HEK293 (cell line): Measurements from ENCODE around the gene RNF135.

Experiments
- REPIN1 ChIP-seq: fragments of 450-650 bp; formaldehyde crosslinking; IDR thresholded peaks from 2 replicates; pipeline ENCODE4 v1.5.1; 2017; ENCODE audit warnings: missing biosample characterization, missing genetic modification characterization, low read depth
- TCF7L2 ChIP-seq: IDR thresholded peaks from 2 replicates; pipeline ENCODE4 v1.6.1; 2011; ENCODE audit warnings: low read depth, mild to moderate bottlenecking, inconsistent platforms, low read length, moderate library complexity, borderline replicate concordance
- YY1 ChIP-seq: fragments of 450-650 bp; formaldehyde crosslinking; IDR thresholded peaks from 2 replicates; pipeline ENCODE4 v1.5.1; 2018; ENCODE audit warnings: missing biosample characterization, missing genetic modification characterization
- ZNF23 ChIP-seq: fragments of 450-650 bp; formaldehyde crosslinking; IDR thresholded peaks from 2 replicates; pipeline ENCODE4 v1.5.1; 2016; ENCODE audit warnings: missing biosample characterization, missing genetic modification characterization, borderline replicate concordance
- ZNF24 ChIP-seq: fragments of 450-650 bp; formaldehyde crosslinking; IDR thresholded peaks from 2 replicates; pipeline ENCODE4 v1.5.1; 2016; ENCODE audit warnings: missing biosample characterization, missing genetic modification characterization
- ZNF292 ChIP-seq: fragments of 450-650 bp; formaldehyde crosslinking; IDR thresholded peaks from 2 replicates; pipeline ENCODE4 v1.5.1; 2016; ENCODE audit warnings: low read depth, missing biosample characterization, missing genetic modification characterization, borderline replicate concordance
- ZNF324 ChIP-seq: fragments of 450-650 bp; formaldehyde crosslinking; IDR thresholded peaks from 2 replicates; pipeline ENCODE4 v1.5.1; 2016; ENCODE audit warnings: missing biosample characterization, missing genetic modification characterization
- ZNF544 ChIP-seq: fragments of 450-650 bp; formaldehyde crosslinking; IDR thresholded peaks from 2 replicates; pipeline ENCODE4 v1.5.0; 2017; ENCODE audit warnings: missing biosample characterization, missing genetic modification characterization
- ZSCAN30 ChIP-seq: fragments of 450-650 bp; IDR thresholded peaks from 2 replicates; pipeline ENCODE4 v1.5.1; 2018; ENCODE audit warnings: missing biosample characterization, mild to moderate bottlenecking, missing genetic modification characterization, moderate library complexity
- TF ChIP-seq, protein P1 (sequence below): fragments of 450-650 bp; formaldehyde crosslinking; IDR thresholded peaks from 2 replicates; pipeline ENCODE4 v1.5.1; 2016; ENCODE audit warnings: missing biosample characterization, missing genetic modification characterization
- TF ChIP-seq, protein P2 (sequence below): fragments of 450-650 bp; formaldehyde crosslinking; conservative IDR thresholded peaks from 2 replicates; pipeline ENCODE4 v1.5.1; 2016; ENCODE audit warnings: low read depth, missing biosample characterization, missing genetic modification characterization
- TF ChIP-seq, protein P3 (sequence below): fragments of 450-650 bp; formaldehyde crosslinking; IDR thresholded peaks from 2 replicates; pipeline ENCODE4 v1.5.1; 2016; ENCODE audit warnings: missing biosample characterization, missing genetic modification characterization

DNA sequence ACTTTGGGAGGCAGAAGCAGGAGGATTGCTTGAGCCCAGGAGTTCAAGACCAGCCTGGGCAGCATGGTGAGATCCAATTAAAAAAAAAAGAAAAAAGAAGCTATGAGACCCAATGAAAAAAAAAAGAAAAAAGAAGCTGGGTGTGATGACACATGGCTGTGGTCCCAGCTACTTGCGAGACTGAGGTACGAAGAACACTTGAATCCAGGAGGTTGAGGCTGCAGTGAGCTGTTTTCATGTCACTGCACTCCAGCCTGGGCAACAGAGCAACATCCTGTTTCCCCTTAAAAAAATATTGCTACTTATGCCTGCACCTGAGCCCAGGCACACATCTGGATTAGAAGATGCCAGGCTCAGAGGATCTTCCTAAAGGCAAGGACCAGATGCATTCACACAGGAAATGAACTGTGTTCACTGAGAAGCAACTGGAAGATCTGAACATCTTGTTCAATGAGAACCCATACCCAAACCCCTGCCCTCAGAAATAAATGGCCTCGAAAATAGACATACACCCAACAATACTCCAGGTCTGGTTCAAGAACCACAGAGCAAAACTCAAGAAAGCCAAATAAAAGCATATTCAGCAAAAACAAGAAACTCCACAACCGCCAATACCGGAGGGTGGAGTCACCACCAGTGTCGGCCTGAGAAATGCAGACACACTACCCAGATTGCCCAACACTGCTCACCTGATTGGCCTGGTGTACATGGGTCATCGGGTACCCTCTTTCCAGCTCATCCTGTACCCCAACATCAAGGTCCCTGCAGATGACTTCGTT, 4.4 kb downstream of the RNF135 start:
- TF ChIP-seq YY1: no peak
- TF ChIP-seq, protein P1, sequence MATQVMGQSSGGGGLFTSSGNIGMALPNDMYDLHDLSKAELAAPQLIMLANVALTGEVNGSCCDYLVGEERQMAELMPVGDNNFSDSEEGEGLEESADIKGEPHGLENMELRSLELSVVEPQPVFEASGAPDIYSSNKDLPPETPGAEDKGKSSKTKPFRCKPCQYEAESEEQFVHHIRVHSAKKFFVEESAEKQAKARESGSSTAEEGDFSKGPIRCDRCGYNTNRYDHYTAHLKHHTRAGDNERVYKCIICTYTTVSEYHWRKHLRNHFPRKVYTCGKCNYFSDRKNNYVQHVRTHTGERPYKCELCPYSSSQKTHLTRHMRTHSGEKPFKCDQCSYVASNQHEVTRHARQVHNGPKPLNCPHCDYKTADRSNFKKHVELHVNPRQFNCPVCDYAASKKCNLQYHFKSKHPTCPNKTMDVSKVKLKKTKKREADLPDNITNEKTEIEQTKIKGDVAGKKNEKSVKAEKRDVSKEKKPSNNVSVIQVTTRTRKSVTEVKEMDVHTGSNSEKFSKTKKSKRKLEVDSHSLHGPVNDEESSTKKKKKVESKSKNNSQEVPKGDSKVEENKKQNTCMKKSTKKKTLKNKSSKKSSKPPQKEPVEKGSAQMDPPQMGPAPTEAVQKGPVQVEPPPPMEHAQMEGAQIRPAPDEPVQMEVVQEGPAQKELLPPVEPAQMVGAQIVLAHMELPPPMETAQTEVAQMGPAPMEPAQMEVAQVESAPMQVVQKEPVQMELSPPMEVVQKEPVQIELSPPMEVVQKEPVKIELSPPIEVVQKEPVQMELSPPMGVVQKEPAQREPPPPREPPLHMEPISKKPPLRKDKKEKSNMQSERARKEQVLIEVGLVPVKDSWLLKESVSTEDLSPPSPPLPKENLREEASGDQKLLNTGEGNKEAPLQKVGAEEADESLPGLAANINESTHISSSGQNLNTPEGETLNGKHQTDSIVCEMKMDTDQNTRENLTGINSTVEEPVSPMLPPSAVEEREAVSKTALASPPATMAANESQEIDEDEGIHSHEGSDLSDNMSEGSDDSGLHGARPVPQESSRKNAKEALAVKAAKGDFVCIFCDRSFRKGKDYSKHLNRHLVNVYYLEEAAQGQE (tag by site-specific recombination): no peak
- TF ChIP-seq ZNF23 (tag by site-specific recombination): no peak
- no peak for TF ChIP-seq ZNF292 (tag by site-specific recombination)
- no peak for TF ChIP-seq TCF7L2
- TF ChIP-seq, protein P2, sequence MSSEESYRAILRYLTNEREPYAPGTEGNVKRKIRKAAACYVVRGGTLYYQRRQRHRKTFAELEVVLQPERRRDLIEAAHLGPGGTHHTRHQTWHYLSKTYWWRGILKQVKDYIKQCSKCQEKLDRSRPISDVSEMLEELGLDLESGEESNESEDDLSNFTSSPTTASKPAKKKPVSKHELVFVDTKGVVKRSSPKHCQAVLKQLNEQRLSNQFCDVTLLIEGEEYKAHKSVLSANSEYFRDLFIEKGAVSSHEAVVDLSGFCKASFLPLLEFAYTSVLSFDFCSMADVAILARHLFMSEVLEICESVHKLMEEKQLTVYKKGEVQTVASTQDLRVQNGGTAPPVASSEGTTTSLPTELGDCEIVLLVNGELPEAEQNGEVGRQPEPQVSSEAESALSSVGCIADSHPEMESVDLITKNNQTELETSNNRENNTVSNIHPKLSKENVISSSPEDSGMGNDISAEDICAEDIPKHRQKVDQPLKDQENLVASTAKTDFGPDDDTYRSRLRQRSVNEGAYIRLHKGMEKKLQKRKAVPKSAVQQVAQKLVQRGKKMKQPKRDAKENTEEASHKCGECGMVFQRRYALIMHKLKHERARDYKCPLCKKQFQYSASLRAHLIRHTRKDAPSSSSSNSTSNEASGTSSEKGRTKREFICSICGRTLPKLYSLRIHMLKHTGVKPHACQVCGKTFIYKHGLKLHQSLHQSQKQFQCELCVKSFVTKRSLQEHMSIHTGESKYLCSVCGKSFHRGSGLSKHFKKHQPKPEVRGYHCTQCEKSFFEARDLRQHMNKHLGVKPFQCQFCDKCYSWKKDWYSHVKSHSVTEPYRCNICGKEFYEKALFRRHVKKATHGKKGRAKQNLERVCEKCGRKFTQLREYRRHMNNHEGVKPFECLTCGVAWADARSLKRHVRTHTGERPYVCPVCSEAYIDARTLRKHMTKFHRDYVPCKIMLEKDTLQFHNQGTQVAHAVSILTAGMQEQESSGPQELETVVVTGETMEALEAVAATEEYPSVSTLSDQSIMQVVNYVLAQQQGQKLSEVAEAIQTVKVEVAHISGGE (tag by site-specific recombination): no peak
- TF ChIP-seq, protein P3, sequence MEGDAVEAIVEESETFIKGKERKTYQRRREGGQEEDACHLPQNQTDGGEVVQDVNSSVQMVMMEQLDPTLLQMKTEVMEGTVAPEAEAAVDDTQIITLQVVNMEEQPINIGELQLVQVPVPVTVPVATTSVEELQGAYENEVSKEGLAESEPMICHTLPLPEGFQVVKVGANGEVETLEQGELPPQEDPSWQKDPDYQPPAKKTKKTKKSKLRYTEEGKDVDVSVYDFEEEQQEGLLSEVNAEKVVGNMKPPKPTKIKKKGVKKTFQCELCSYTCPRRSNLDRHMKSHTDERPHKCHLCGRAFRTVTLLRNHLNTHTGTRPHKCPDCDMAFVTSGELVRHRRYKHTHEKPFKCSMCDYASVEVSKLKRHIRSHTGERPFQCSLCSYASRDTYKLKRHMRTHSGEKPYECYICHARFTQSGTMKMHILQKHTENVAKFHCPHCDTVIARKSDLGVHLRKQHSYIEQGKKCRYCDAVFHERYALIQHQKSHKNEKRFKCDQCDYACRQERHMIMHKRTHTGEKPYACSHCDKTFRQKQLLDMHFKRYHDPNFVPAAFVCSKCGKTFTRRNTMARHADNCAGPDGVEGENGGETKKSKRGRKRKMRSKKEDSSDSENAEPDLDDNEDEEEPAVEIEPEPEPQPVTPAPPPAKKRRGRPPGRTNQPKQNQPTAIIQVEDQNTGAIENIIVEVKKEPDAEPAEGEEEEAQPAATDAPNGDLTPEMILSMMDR (tag by site-specific recombination): no peak
- TF ChIP-seq REPIN1 (tag by site-specific recombination): no peak
- no peak for TF ChIP-seq ZSCAN30 (tag by site-specific recombination)
- TF ChIP-seq ZNF324 (tag by site-specific recombination): no peak
- TF ChIP-seq ZNF24 (tag by site-specific recombination): no peak
- TF ChIP-seq ZNF544 (tag by site-specific recombination): no peak
